Gastrocnemius medialis (tissue), 4 donors: ENCODE results near the gene MSRB3. TPM values are rescaled to one million over a fixed set of nuclear protein-coding genes. Genes with fewer than 3 reads are reported as not detected.

Experiments used
- ATAC-seq, 2 donors: fragments of 150-250 bp; one replicate each; pipeline ENCODE4 v1.9.1; 2016
- DNase-seq, 2 donors: peaks; one replicate each; pipeline ENCODE4 v3.0.0-alpha.2; 2019
- H3K27ac ChIP-seq, 4 donors: fragments of 200-600 bp; sonication (generic); 1 replicate in 1 of 4; 2 replicates in 3 of 4; pipeline ENCODE4 v1.5.1; 2016 to 2018; ENCODE audit warnings: mild to moderate bottlenecking in 2 of 4, moderate library complexity in 1 of 4
- H3K27me3 ChIP-seq, 3 donors: fragments of 200-600 bp; sonication (generic) in 2 of 3; 1 replicate in 1 of 3; 2 replicates in 2 of 3; pipeline versions ENCODE4 v1.5.1 to v1.6.0; 2016 to 2019; ENCODE audit warnings: mild to moderate bottlenecking in 1 of 3, moderate library complexity in 1 of 3
- H3K36me3 ChIP-seq, 2 donors: fragments of 200-600 bp; sonication (generic) in 1 of 2; one replicate each; pipeline ENCODE4 v1.5.1; 2017 to 2018
- H3K4me1 ChIP-seq, 2 donors: fragments of 200-600 bp; sonication (generic) in 1 of 2; one replicate each; pipeline ENCODE4 v1.5.1; 2016 to 2017; ENCODE audit warnings: mild to moderate bottlenecking in 2 of 2
- H3K4me3 ChIP-seq, 4 donors: fragments of 200-600 bp; sonication (generic) in 3 of 4; 1 replicate in 1 of 4; 2 replicates in 3 of 4; pipeline ENCODE4 v1.5.1; 2016 to 2019; ENCODE audit warnings: mild to moderate bottlenecking in 2 of 4
- H3K9me3 ChIP-seq, 3 donors: fragments of 200-600 bp; sonication (generic) in 2 of 3; 1 replicate in 1 of 3; 2 replicates in 2 of 3; pipeline ENCODE4 v1.5.1; 2016 to 2019
- POLR2A ChIP-seq, 2 donors: fragments of 450-650 bp; IDR thresholded peaks; one replicate each; pipeline ENCODE4 v1.6.1; 2017; ENCODE audit warnings: antibody characterized with exemption in 2 of 2, mild to moderate bottlenecking in 2 of 2, moderate library complexity in 2 of 2
- in situ Hi-C, 4 donors: fragments of 200-750 bp; cut with MboI; loops; one replicate each; pipeline versions ENCODE4 v1.15.0 to v1.8.0; 2017; ENCODE audit warnings: low sequenced_read_pairs in 4 of 4
- intact Hi-C: fragments of 100-400 bp; cut with DNase I; formaldehyde crosslinking; loops from one replicate; pipeline ENCODE4 v1.15.1; 2023; ENCODE audit warnings: low total_unique reads
- total RNA-seq, 4 donors: library from RNA; depleted of rRNA; stranded (reverse); fragments of >200 nt; gene quantifications; one replicate each; pipeline versions ENCODE4 v1.1.0 to v1.2.3, GENCODE V29; 2016
- TF ChIP-seq, protein P1 (sequence below), 5 experiments: fragments of 450-650 bp in 3 of 5; fragments of 200-600 bp in 2 of 5; sonication (generic) in 2 of 5; IDR thresholded peaks in 4 of 5; conservative IDR thresholded peaks in 1 of 5; 1 replicate in 4 of 5; 2 replicates in 1 of 5; pipeline ENCODE4 v1.5.1; 2016 to 2019; ENCODE audit warnings: antibody characterized with exemption in 5 of 5, mild to moderate bottlenecking in 3 of 5, moderate library complexity in 3 of 5

MSRB3 gene
- total RNA-seq, 4 donors from 2014 or later = 29.0 to 59.0 (median 47.3) TPM

DNA sequence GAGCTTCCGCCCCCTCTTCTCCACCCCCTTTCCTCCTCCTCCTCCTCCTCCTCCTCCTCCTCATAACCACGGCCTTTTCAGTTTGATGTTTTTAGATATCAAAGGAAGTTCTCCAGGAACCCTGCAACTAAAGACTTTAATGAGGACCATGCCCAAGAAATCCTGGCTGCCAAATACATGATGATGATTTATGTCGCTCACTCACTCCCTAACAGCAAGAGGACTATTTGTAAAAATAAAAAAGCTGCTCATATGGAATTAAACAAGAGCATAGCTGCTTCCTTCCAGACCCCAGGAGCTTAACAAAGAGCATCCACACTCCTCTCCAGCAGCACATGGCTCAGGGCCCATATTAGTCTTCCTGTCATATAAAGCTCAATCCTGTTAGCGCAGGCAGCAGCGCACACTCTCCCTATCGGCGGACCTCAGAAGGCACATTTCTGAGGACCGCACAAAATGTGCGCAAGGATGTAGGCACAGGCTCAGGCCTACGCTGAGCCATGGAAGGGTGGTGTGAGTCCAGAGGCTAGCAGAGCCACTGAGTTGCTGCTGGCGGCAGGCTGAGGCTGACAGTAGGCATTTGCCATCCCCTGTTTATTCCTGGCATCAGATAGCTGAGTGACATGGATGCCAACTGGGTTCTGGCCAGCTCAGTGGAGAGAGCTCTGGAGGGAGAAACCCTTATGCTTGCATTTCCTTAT lies 232.8 kb downstream of the MSRB3 start:
- DNase-seq (no peak), ATAC-seq (no peak)
- Histone ChIP-seq H3K4me1 (peaks cover 0 to 5% of the 10 kb centered on the region in 2 donors), H3K27ac (no peak overlapping the region), H3K4me3 (no peak overlapping the region), H3K9me3 (no peaks in the 10 kb centered on the region), H3K36me3 (no peaks in the 10 kb centered on the region), H3K27me3 (no peaks in the 10 kb centered on the region)
- in situ Hi-C loops (no loop called here), intact Hi-C loops (no loop called here)
- TF ChIP-seq, protein P1, sequence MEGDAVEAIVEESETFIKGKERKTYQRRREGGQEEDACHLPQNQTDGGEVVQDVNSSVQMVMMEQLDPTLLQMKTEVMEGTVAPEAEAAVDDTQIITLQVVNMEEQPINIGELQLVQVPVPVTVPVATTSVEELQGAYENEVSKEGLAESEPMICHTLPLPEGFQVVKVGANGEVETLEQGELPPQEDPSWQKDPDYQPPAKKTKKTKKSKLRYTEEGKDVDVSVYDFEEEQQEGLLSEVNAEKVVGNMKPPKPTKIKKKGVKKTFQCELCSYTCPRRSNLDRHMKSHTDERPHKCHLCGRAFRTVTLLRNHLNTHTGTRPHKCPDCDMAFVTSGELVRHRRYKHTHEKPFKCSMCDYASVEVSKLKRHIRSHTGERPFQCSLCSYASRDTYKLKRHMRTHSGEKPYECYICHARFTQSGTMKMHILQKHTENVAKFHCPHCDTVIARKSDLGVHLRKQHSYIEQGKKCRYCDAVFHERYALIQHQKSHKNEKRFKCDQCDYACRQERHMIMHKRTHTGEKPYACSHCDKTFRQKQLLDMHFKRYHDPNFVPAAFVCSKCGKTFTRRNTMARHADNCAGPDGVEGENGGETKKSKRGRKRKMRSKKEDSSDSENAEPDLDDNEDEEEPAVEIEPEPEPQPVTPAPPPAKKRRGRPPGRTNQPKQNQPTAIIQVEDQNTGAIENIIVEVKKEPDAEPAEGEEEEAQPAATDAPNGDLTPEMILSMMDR (IDR thresholded peaks at IDR 0.05 in 4 of 5, conservative IDR thresholded peaks at IDR 0.05 in 1 of 5) = no peak
- no peak for TF ChIP-seq POLR2A (IDR thresholded peaks at IDR 0.05)

DNA sequence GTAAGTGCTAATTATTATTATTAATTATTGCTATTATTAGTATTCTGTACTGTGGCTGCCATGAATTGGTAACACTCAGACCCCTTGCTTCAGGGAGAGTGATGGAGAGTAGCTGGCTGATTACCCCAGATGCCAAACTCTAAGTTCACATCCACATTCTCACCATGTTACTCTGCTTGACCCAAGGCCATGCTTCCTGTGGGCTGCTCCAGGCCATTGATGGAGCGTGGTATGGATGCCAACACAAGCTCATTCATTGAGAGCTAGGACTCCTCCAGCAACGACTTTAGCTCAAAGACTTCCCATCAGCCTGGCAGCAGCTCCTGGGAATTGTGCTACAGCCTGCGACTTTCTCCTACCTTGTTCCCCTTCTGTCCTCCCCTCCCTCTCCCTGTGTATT lies 233.4 kb downstream of the MSRB3 start:
- H3K27me3 ChIP-seq = no peaks in the 10 kb centered on the region
- H3K9me3 ChIP-seq = no peaks in the 10 kb centered on the region
- no peak overlapping the region for H3K27ac ChIP-seq
- DNase-seq (no peak), ATAC-seq (no peak)
- in situ Hi-C loops = no loop called here
- H3K36me3 ChIP-seq = no peaks in the 10 kb centered on the region
- no peak overlapping the region for H3K4me3 ChIP-seq
- TF ChIP-seq, protein P1 (IDR thresholded peaks at IDR 0.05 in 4 of 5, conservative IDR thresholded peaks at IDR 0.05 in 1 of 5) = no peak
- TF ChIP-seq POLR2A (IDR thresholded peaks at IDR 0.05) = no peak
- H3K4me1 ChIP-seq = peaks cover 0 to 5% of the 10 kb centered on the region in 2 donors
- intact Hi-C loops = no loop called here

Other genes starting within 250 kb of the MSRB3 start
- gene WIF1, start 157.4 kb upstream of the MSRB3 start, total RNA-seq = not detected
- 10 to 100 TPM; 14.0 to 29.4 (median 14.7) TPM for gene LEMD3, start 109.1 kb upstream of the MSRB3 start, total RNA-seq